ENCODE data around the gene DMBT1. TPM values are rescaled to one million over a fixed set of nuclear protein-coding genes. Genes with fewer than 3 reads are reported as not detected.

The DMBT1 gene
- total RNA-seq, 1 experiment from 2014 or later = 0.13 TPM

DNA sequence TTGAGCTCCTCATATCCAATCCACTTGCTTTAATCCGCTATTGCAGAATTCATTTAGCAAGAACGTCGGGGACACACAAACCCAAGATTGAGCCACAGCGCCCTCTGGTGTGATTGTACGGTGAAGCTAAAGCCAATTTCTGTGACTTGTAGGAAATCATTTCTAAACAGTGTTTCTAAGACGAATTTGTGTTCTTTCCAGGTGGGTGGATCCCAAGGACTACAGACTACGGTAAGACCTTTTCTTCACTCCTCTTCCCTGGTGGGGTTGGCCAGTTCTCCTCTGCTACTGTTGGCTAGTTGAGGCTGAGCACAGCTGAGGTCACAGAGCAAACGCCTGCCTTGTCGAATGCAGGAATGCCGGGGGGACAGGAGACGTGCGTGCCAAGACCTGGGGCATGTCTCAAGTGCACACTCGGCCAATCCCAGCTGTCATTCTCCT, 5.2 kb downstream of the DMBT1 start (continued):
- TF ChIP-seq, protein P1, sequence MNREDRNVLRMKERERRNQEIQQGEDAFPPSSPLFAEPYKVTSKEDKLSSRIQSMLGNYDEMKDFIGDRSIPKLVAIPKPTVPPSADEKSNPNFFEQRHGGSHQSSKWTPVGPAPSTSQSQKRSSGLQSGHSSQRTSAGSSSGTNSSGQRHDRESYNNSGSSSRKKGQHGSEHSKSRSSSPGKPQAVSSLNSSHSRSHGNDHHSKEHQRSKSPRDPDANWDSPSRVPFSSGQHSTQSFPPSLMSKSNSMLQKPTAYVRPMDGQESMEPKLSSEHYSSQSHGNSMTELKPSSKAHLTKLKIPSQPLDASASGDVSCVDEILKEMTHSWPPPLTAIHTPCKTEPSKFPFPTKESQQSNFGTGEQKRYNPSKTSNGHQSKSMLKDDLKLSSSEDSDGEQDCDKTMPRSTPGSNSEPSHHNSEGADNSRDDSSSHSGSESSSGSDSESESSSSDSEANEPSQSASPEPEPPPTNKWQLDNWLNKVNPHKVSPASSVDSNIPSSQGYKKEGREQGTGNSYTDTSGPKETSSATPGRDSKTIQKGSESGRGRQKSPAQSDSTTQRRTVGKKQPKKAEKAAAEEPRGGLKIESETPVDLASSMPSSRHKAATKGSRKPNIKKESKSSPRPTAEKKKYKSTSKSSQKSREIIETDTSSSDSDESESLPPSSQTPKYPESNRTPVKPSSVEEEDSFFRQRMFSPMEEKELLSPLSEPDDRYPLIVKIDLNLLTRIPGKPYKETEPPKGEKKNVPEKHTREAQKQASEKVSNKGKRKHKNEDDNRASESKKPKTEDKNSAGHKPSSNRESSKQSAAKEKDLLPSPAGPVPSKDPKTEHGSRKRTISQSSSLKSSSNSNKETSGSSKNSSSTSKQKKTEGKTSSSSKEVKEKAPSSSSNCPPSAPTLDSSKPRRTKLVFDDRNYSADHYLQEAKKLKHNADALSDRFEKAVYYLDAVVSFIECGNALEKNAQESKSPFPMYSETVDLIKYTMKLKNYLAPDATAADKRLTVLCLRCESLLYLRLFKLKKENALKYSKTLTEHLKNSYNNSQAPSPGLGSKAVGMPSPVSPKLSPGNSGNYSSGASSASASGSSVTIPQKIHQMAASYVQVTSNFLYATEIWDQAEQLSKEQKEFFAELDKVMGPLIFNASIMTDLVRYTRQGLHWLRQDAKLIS (CRISPR knock-in tag; IDR thresholded peaks at IDR 0.05; ENCODE audit: borderline replicate concordance) = no peak
- TF ChIP-seq CTCF (IDR thresholded peaks at IDR 0.05) (peak; percentile 75), ZNF121 (CRISPR knock-in tag; IDR thresholded peaks at IDR 0.05) (no peak), RORB (CRISPR knock-in tag; IDR thresholded peaks at IDR 0.05) (no peak)

GRCh38 chr10:122566632-122567031, 6.1 kb downstream of the DMBT1 start:
- peaks cover 5% of the 10 kb centered on the region; the same call in 1 of the 2 replicates for H3K27me3 Mint-ChIP-seq (ENCODE audit: low read depth)
- no peak for DNase-seq (ENCODE audit: low spot score)
- CTCF ChIA-PET = interaction anchor here (0.9 to 4.2 kb wide), 9 partner anchors 10 to 268 kb away, joined by 3 to 58 read pairs (median 8); no protein-coding TSS in a partner anchor
- peaks cover 5% of the 10 kb centered on the region for H3K4me1 Mint-ChIP-seq
- POLR2A ChIA-PET = no interaction called here
- H3K9me3 Mint-ChIP-seq = peaks cover 20% of the 10 kb centered on the region
- H3K36me3 Mint-ChIP-seq = no peaks in the 10 kb centered on the region
- no peak overlapping the region for H3K4me3 Mint-ChIP-seq
- TF ChIP-seq GTF2I (CRISPR knock-in tag; conservative IDR thresholded peaks at IDR 0.05) = 0 out of 2 replicates have a peak, but pooled peaks have one; percentile 27
- TF ChIP-seq, protein P2, sequence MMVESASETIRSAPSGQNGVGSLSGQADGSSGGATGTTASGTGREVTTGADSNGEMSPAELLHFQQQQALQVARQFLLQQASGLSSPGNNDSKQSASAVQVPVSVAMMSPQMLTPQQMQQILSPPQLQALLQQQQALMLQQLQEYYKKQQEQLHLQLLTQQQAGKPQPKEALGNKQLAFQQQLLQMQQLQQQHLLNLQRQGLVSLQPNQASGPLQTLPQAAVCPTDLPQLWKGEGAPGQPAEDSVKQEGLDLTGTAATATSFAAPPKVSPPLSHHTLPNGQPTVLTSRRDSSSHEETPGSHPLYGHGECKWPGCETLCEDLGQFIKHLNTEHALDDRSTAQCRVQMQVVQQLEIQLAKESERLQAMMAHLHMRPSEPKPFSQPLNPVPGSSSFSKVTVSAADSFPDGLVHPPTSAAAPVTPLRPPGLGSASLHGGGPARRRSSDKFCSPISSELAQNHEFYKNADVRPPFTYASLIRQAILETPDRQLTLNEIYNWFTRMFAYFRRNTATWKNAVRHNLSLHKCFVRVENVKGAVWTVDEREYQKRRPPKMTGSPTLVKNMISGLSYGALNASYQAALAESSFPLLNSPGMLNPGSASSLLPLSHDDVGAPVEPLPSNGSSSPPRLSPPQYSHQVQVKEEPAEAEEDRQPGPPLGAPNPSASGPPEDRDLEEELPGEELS (CRISPR knock-in tag; IDR thresholded peaks at IDR 0.05) = no peak
- TF ChIP-seq FOXJ3 (CRISPR knock-in tag; IDR thresholded peaks at IDR 0.05; ENCODE audit: borderline replicate concordance) = no peak
- no peak for TF ChIP-seq ZNF281 (CRISPR knock-in tag; IDR thresholded peaks at IDR 0.05)
- TF ChIP-seq JUN (CRISPR knock-in tag; IDR thresholded peaks at IDR 0.05) = no peak
- no peak overlapping the region for H3K27ac Mint-ChIP-seq
- no peak for ATAC-seq

GRCh38 chr10:122567056-122567660, 6.6 kb downstream of the DMBT1 start:
- H3K9me3 Mint-ChIP-seq = peaks cover 26% of the 10 kb centered on the region
- peak; percentile 57 for DNase-seq (ENCODE audit: low spot score)
- no peaks in the 10 kb centered on the region; the same call in 1 of the 2 replicates for H3K4me1 Mint-ChIP-seq
- H3K27me3 Mint-ChIP-seq (ENCODE audit: low read depth) = peaks cover 5% of the 10 kb centered on the region; the same call in 1 of the 2 replicates
- TF ChIP-seq CTCF (IDR thresholded peaks at IDR 0.05) = peak; percentile 74
- no peak for TF ChIP-seq FOXP1 (CRISPR knock-in tag; IDR thresholded peaks at IDR 0.05; ENCODE audit: borderline replicate concordance)
- no peak overlapping the region for H3K4me3 Mint-ChIP-seq
- no peaks in the 10 kb centered on the region for H3K36me3 Mint-ChIP-seq
- no peak overlapping the region for H3K27ac Mint-ChIP-seq
- peak; percentile 87 for ATAC-seq
- POLR2A ChIA-PET = no interaction called here
- CTCF ChIA-PET = interaction anchor here (0.8 to 4.2 kb wide), 4 partner anchors 42 to 269 kb away, joined by 3 to 58 read pairs (median 10); no protein-coding TSS in a partner anchor
